Globus pallidus (tissue), 1 donor: ENCODE results near the gene STN1.
A peak's percentile ranks its signal among the peaks of the same experiment; 100 is the strongest.

Source experiments
- DNase-seq: peaks from one replicate; pipeline ENCODE4 v3.0.0-alpha.2; 2015; ENCODE audit warnings: low spot score

Gene STN1

GRCh38 chr10:103918053-103918846 is at the start of gene STN1:
Gene STN1, minus strand, starts transcription at chr10:103918184. Its CDS starts 590 bp downstream, at chr10:103917594.
- peak; percentile 98 for DNase-seq

GRCh38 chr10:103967448-103968071 is 49.6 kb upstream of the STN1 start:
- DNase-seq: peak; percentile 55

GRCh38 chr10:103966671-103967447 is 48.9 kb upstream of the STN1 start, which contains the start of gene SLK:
Gene SLK, plus strand, starts transcription at chr10:103967140. Its CDS starts 606 bp downstream, at chr10:103967746.
- DNase-seq: peak; percentile 89

GRCh38 chr10:103960103-103960502 is 42.1 kb upstream of the STN1 start:
- DNase-seq: no peak

GRCh38 chr10:103958996-103959395 is 41.0 kb upstream of the STN1 start:
- DNase-seq: no peak

- DNase-seq: no peak
These were observed 36.6 kb upstream of the STN1 start for GRCh38 chr10:103954543-103954942.

- no peak for DNase-seq
These were observed 34.0 kb upstream of the STN1 start for GRCh38 chr10:103951942-103952341.

GRCh38 chr10:103951183-103951582 is 33.2 kb upstream of the STN1 start:
- no peak for DNase-seq

GRCh38 chr10:103949728-103950127 is 31.7 kb upstream of the STN1 start:
- no peak for DNase-seq

GRCh38 chr10:103947799-103948516 is 30.0 kb upstream of the STN1 start:
- DNase-seq: no peak

- DNase-seq: peak; percentile 62
These were observed 24.9 kb upstream of the STN1 start for GRCh38 chr10:103942866-103943265.

- DNase-seq: no peak
These were observed 23.8 kb upstream of the STN1 start for GRCh38 chr10:103941801-103942200.

- no peak for DNase-seq
These were observed 21.5 kb upstream of the STN1 start for GRCh38 chr10:103939522-103939921.

GRCh38 chr10:103936022-103936421 is 18.0 kb upstream of the STN1 start:
- DNase-seq: peak; percentile 69

- no peak for DNase-seq
These were observed 16.3 kb upstream of the STN1 start for GRCh38 chr10:103934308-103934707.

- peak; percentile 92 for DNase-seq
These were observed 15.7 kb upstream of the STN1 start for GRCh38 chr10:103933557-103934121.

- DNase-seq: no peak
These were observed 15.0 kb upstream of the STN1 start for GRCh38 chr10:103932971-103933370.

- no peak for DNase-seq
These were observed 14.3 kb upstream of the STN1 start for GRCh38 chr10:103932271-103932670.

- DNase-seq: no peak
These were observed 13.6 kb upstream of the STN1 start for GRCh38 chr10:103931603-103932002.

GRCh38 chr10:103930881-103931280 is 12.9 kb upstream of the STN1 start:
- no peak for DNase-seq

- no peak for DNase-seq
These were observed 12.5 kb upstream of the STN1 start for GRCh38 chr10:103930449-103930848.
